Measurements from ENCODE around the gene B3GNT8. TPM values are rescaled to one million over a fixed set of nuclear protein-coding genes. Genes with fewer than 3 reads are reported as not detected.
"Not testable (repeated sequence)": the region's sequence is repeated elsewhere in the genome, so short reads cannot be mapped to it uniquely, and the experiment has no call there.

Gene B3GNT8, protein sequence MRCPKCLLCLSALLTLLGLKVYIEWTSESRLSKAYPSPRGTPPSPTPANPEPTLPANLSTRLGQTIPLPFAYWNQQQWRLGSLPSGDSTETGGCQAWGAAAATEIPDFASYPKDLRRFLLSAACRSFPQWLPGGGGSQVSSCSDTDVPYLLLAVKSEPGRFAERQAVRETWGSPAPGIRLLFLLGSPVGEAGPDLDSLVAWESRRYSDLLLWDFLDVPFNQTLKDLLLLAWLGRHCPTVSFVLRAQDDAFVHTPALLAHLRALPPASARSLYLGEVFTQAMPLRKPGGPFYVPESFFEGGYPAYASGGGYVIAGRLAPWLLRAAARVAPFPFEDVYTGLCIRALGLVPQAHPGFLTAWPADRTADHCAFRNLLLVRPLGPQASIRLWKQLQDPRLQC
- total RNA-seq (2014; rRNA removed; shearing (Covaris generic)), result not detected in 2 replicates
- not detected in 2 replicates for polyA plus RNA-seq (2015; cell fraction: cytosol; rRNA removed)
- not detected in 2 replicates for polyA plus RNA-seq (2015; cell fraction: nucleus; rRNA removed)

DNA sequence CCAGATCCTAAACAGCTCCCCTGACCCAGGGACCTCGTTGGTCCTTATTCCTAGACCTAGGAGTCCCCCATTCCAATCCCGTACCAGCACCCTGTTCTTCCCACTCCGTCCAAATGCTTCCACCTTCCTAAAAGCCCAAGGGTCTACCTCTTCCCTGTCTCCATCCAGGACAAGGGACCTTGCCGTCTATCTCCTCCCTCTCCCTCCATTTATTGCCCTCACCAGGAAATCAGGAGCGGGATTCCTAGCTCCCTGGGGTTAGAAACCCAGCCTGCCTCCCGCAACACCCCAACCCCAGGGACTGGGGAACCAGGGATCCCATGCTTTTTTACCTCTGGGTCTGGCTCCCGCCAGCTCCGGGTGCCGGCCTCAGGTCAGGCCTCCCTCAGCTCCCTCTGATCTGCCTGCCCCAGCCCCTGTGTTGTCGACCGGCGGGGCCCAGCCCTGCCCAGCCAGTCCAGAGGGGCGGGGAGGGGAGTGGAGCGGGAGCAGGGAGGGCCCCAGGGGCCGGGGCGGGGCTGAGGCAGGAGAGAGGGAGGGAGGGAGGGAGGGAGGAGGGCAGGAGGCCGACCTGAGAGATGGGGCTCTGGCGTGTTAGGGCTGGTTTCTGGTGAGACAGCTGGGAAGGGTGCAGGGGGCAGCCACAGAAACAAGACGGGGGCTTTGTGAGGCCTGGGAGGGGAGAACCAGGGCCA is at the start of gene B3GNT8:
TSS of gene B3GNT8 (minus strand) at position 423 of the 695 bp plus-strand sequence. CDS start 596 bp downstream, outside the sequence.
- no peak for DNase-seq (ENCODE audit: low read depth, low spot score)
- in situ Hi-C loops (cut with HindIII; ENCODE audit: low pct_unique_long_range_greater_than_20kb, low sequenced_read_pairs), result no loop called here

DNA sequence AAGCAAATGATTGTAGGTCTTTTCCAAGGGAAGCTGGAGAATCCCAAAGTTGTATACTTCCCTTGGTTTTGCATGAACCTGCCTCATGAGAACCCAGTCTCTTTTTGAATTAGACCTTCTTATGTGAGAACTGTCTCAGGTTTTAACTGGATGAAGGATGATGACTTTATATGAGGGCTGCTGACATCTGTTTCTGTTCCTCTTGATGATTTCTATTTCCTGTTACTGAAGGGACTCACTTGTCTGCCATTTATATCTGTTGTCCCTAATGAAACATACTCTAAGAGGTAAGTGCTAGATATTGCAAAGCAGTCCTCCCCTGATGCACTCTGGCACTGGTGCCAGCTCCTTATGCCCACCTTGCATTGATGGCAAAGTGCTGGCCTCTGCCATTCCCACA is 49.4 kb upstream of the B3GNT8 start:
- in situ Hi-C loops (cut with HindIII; ENCODE audit: low pct_unique_long_range_greater_than_20kb, low sequenced_read_pairs), result no loop called here
- no peak for DNase-seq (ENCODE audit: low read depth, low spot score)

DNA sequence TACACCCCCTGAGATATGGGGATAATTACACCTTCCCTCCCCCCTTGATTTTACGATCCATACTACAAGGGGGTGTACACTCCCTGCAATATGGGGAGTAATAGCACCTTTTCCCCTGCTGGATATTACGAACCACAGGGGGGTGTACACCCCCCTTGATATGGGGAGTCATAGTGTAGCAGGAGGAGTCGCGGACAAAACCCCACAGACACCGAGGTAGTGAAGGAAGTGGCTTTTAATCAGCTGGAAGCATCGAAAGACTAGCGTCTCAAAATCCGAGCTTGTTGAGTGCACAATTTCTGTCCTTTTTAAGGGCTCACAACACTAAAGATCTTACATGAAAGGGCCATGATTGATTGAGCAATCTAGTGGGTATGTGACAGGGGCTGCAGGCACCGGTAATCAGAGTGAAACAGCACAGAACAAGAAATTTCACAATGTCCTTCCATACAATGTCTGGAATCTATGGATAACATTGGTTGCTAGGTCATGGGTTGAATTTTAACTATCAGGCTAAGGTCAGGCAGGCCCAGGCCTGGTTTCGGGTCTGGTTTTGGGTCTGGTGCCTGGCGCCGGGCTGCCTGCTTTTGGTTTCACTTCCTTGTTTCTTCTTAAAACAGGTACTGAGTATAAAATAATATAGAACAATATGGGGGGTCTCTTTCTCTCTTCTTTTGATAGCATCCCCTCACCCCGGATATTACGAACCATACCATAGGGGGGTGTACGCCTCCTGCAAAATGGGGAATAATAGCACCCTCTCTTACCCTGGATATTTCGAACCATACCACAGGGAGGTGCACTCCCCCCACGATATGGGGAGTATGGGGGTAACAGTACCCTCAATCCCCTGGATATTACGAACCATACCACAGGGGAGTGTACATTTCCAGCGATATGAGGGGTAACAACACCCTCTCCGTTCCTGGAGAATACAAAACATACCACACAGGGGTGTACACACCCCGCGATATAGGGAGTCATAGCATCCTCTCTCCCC is 36.4 kb upstream of the B3GNT8 start:
- DNase-seq (ENCODE audit: low read depth, low spot score); in situ Hi-C loops (cut with HindIII; ENCODE audit: low pct_unique_long_range_greater_than_20kb, low sequenced_read_pairs): not testable (repeated sequence)

DNA sequence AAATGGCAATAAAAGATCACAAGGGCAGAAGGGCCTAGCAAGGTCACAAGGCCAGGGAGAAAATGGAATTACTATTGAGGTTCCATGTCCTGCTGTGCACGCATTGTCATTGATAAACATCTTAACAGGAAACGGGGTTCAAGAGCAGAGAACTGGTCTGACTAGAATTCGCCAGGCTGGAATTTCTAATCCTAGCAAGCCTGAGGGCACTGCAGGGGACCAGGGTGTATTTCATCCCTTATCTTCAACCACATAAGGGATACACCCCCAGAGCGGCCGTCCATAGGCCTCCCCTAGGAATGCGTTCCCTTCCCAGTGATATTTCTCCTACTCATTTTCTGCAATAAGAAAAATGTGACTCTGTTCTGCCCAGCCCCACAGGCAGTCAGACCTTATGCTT is 35.3 kb upstream of the B3GNT8 start:
- no peak for DNase-seq (ENCODE audit: low read depth, low spot score)
- in situ Hi-C loops (cut with HindIII; ENCODE audit: low pct_unique_long_range_greater_than_20kb, low sequenced_read_pairs), result no loop called here

DNA sequence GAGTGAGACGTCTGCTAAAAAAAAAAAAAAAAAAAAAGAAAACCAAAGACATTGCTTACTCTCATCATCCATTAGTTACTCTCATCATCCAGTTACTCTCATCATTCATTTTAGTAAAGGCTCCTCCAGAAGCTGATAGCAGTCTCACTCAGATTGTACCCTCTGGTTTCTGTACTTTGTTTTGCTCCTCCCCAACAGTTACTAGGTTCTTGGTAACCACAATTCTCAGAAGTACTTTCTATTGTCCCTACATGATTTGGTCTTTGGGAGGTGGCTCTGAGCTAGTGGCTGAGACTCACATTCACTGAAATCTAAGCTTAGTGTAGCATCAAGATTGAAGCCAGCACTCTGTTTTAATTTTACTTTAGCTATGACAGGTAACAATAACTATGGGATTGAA is 30.1 kb upstream of the B3GNT8 start:
- in situ Hi-C loops (cut with HindIII; ENCODE audit: low pct_unique_long_range_greater_than_20kb, low sequenced_read_pairs), result no loop called here
- DNase-seq (ENCODE audit: low read depth, low spot score), result no peak

DNA sequence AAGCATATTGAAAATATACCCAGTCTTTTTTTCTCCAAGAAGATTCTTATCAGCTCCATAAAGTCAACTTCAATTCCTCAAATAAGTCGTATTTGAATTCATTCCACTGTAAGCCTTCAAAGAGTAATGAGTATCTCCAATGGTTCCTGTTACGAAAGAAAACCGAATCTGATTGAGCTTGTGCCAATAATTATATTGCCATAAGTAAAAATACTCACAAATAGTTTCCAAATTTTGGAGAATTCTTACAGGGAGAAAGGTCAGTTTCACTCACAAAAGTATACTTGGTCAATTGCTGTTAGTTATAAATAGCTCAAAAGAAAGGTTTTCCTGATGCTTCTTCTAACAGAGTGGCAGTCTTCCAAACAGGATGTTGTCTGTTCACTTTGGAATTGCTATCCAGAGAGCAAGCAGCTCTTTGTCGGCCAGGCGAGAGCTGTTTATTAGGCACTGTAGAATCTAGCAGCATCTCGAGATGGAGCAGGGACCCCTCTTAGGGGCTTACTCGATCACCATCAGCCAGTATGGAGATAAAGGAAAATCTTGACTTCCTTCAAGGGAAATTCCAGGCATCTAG is 29.3 kb upstream of the B3GNT8 start:
- in situ Hi-C loops (cut with HindIII; ENCODE audit: low pct_unique_long_range_greater_than_20kb, low sequenced_read_pairs), result no loop called here
- peak; percentile 4 for DNase-seq (ENCODE audit: low read depth, low spot score)

DNA sequence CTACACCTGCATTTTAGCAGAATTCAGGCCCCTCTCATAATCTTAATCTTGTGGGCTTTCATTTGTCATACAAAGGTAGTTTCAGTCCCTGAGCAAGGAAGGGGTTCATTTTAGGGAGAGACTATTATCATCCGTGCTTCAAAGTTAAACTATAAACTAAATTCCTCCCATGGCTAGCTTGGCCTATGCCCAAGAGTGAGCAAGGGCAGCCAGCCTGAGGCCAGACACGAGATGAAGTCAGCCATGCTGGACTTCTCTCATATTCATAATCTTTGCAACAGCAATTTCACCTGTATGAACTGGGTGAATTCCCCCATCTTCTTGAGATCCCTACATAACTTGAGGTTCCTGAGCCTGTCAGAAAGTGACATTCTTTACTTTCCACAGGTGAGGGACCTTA is 28.8 kb upstream of the B3GNT8 start:
- DNase-seq (ENCODE audit: low read depth, low spot score), result no peak
- in situ Hi-C loops (cut with HindIII; ENCODE audit: low pct_unique_long_range_greater_than_20kb, low sequenced_read_pairs), result no loop called here

DNA sequence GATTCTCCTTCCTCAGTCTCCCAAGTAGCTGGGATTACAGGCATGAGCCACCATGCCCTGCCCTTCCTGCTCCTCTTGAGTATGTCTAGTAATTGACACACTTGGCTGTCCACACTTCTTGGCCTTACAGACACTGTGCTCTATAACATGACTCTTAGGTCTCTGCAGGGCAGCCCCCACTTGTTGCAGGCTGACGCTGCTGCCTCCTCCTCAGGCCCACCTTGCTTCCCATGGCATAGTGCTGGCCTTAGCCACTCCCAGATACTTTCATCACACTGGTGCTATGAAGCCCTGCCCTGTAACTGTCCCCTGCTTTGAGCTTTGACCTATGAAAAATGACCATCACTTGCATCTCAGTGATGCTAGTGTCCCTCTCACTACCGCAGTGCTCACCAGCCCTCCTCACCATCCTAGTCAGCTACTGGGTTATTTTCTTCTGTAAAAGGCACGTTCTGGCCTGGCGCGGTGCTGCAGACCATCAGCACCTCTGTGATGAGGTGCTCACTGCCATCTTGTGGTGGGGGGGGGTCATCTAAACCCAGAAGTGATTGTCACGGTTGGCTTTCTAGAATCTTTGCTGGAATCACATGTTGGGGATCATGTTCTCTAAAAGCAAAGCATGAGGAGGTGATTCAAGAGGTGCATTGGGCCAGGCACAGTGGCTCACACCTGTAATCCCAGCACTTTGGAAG is 25.6 kb upstream of the B3GNT8 start:
- in situ Hi-C loops (cut with HindIII; ENCODE audit: low pct_unique_long_range_greater_than_20kb, low sequenced_read_pairs), result no loop called here
- DNase-seq (ENCODE audit: low read depth, low spot score), result no peak

DNA sequence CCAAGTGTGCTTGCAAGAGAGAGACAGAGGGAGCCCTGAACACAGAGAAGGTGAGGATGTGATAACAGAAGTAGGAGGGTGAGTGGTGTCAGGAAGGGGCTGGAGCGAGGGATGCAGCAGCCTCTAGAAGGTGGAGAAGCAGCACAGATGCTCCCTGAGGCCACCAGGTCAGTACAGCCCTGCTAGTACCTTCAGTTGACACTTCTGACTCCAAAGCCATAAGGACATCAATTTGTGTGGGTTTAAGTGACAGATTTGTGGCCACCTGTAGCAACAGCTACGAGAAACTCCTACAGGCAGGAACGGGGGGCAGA is 22.6 kb upstream of the B3GNT8 start:
- in situ Hi-C loops (cut with HindIII; ENCODE audit: low pct_unique_long_range_greater_than_20kb, low sequenced_read_pairs), result no loop called here
- DNase-seq (ENCODE audit: low read depth, low spot score), result no peak

DNA sequence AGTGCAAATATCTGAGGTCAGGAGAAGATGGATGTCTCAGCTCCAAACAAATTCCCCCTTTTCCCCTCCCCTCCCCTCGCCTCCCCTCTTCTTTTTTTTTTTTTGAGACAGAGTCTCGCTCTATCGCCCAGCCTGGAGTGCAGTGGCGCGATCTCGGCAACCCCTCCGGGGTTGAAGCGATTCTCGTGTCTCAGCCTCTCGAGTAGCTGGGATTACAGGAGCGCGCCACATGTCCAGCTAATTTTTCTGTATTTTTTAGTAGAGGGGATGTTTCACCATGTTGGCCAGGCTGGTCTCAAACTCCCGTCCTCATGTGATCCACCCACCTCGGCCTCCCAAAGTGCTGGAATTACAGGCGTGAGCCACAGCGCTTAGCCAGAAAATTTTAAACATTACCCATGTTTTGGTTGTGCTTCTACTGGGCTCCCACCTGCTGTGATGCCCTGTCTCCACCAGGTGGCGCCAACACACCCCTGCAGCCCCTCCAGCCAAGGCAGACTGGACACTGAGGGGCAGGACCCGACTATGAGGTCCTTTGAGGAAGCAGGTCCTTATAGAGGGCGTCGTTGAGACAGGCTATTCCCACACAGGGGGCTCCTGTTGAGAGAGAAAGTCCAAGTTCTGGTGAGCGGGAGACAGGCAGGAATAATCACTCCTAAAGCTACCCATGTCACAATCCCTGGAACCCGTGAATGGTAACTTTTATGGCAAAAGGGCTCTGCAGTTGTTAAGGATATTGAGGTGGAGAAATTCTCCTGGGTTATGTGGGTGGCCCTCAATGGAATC is 22.1 kb upstream of the B3GNT8 start:
- in situ Hi-C loops (cut with HindIII; ENCODE audit: low pct_unique_long_range_greater_than_20kb, low sequenced_read_pairs), result no loop called here

DNA sequence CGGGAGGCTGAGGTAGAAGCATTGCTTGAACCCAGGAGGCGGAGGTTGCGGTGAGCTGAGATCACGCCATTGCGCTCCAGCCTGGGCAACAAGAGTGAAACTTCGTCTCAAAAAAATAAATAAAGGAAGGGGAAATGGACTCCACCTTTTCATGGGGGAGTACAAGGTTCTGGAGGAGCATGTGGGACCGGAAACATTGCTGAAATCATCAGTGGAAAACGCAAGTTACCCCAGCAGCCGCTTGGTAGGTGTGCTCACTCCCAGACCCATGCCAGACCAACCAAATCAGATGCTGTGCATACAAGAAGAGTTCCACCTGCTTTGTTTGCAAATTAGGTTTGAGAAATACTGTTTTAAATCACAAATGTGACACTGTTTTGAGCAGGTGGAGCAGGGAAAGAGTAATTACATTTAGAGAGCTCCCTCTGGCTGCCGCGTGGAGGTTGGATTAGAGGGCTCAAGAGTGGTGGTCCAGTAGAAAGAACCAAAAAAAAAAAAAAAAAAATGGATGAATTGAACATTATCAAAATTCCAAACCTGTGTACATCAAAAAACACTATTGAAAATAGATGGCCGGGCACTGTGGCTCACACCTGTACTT is 20.7 kb upstream of the B3GNT8 start:
- in situ Hi-C loops (cut with HindIII; ENCODE audit: low pct_unique_long_range_greater_than_20kb, low sequenced_read_pairs), result no loop called here

More for the DNA sequence above, 22.1 kb upstream of the B3GNT8 start:
- DNase-seq (ENCODE audit: low read depth, low spot score), result peak; percentile 83

DNA sequence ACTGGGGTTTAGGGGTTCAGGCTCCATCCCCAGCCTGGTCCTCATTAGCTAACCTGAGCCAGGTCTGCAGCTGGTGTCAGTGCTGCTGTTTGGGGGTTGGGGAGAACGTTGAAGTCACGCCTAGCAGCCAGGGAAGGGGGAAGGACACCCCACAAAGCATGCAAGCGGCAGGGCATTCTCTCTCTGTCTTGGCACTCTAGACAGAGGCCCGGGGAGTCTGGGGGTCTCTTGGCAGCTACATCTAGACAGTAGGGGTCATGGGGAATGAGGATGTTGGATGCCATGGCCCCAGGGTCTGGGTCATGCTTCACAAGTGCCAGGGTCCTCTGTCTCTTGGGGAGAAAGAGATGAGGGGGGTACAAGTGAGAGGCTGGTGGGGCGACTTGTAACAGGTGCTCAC is 18.4 kb upstream of the B3GNT8 start:
- in situ Hi-C loops (cut with HindIII; ENCODE audit: low pct_unique_long_range_greater_than_20kb, low sequenced_read_pairs), result no loop called here

More for the DNA sequence above, 20.7 kb upstream of the B3GNT8 start:
- DNase-seq (ENCODE audit: low read depth, low spot score), result no peak

DNA sequence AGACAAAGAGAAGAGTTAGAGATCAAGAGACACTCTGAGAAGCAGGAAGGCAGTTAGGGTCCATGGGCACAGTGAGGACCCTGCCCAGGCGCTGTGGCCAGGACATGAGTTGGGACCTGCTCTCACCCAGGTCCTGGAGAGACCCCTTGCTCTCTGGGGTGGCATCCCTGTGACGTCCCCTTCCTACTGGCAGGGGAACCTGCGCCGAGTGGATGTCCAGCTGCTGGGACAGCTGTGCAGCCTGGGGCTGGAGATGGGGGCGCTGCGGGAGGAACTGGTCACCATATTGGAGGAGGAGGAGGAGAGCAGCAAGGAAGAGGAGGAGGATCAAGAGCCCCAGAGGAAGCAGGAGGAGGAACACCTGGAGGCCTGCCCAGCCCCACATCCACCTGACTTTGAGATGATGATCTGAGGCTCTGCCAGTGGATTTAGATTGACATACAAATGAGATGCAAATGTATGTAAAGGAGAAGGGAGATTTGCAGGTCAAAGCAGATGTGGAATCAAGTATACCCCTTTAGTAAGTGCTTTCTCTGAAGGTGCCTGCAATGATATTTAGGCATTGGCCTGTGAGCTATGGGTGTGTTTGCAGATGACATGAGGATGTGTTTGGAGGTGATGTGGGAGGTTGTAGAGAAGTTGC is 16.8 kb upstream of the B3GNT8 start:
- no peak for DNase-seq (ENCODE audit: low read depth, low spot score)
- in situ Hi-C loops (cut with HindIII; ENCODE audit: low pct_unique_long_range_greater_than_20kb, low sequenced_read_pairs), result no loop called here

More for the DNA sequence above, 18.4 kb upstream of the B3GNT8 start:
- no peak for DNase-seq (ENCODE audit: low read depth, low spot score)

DNA sequence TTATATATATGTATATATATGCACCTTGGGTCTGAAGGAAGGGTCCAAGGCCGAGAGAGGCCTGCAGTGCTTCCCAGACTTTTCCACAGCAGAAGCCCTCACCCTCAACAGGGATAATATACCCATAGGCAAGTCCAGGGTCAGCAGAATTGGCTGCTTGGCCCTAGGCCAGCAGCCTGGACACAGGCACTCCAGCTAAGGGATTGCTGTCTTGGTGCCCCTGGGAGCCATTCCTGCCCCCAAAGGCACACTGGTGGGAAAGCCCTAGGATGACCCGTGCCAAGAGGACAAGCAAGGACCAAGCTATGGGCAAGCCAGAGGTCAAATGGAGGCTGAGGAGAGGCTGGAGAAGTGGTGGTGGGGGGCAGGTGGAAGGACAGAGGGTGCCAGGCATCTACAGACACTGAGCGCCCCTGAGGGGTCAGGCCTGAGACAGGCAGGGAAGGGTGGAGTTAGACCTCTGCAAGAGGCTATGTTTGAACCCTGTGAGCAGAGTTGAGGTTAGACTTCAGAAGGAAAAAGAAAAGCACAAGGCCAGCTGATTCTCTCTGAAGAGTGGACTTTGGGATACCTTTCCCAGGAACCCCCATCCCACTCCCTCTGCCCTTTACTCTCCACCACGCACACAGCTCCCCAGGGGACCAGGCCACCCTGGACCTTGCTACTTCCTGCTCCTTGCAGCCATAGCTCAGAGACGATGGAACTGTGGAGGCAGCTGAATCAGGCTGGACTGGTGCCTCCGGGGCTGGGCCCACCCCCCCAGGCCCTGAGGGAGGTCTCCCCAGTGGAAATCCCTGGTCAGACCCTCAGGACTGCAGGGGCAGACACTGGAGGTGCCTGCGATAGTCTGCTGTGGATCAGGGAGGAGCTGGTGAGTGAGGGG is 15.5 kb upstream of the B3GNT8 start, which contains the start of gene ERICH4:
TSS of gene ERICH4 (plus strand) at position 684 of the 883 bp plus-strand sequence. CDS start at position 698, 14 bp downstream.
- in situ Hi-C loops (cut with HindIII; ENCODE audit: low pct_unique_long_range_greater_than_20kb, low sequenced_read_pairs), result no loop called here
- no peak for DNase-seq (ENCODE audit: low read depth, low spot score)

All from SK-MEL-5 (cell line).